Mammary epithelial cell (primary cell): Measurements from ENCODE around the gene EXD1.

Experiments
- CTCF ChIP-seq, 2 donors: IDR thresholded peaks in 1 of 2; conservative IDR thresholded peaks in 1 of 2; 2 replicates each; pipeline ENCODE4 v1.5.1; 2011 to 2012; ENCODE audit warnings: inconsistent platforms in 2 of 2, low read length in 2 of 2, mild to moderate bottlenecking in 2 of 2, control low read depth in 1 of 2, low read depth in 1 of 2; ENCODE audit not compliant: insufficient read depth in 1 of 2; ENCODE audit errors: extremely low read depth in 1 of 2
- EZH2 ChIP-seq: IDR thresholded peaks from 2 replicates; pipeline ENCODE4 v1.6.1; 2012; ENCODE audit warnings: low read length, inconsistent platforms, borderline replicate concordance

DNA sequence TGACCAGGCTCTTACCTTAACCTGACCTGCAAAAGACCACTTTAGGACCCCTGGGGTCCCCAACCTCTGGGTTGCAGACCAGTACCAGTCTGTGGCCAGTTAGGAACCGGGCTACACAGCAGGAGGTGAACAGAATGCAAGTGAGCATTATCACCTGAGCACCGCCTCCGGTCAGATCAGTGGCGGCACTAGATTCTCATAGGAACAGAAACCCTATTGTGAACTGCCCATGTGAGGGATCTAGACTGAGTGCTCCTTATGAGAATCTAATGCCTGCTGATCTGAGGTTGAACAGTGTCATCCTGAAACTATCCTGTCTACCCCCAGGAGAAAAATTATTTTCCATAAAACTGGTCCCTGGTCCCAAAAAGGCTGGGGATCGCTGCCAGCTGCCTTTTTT lies 20.9 kb upstream of the EXD1 start:
- no peak for TF ChIP-seq CTCF (conservative IDR thresholded peaks at IDR 0.05 in 1 of 2, IDR thresholded peaks at IDR 0.05 in 1 of 2; ENCODE audit: extremely low read depth in 1 of 2, insufficient read depth in 1 of 2, low read depth in 1 of 2, low read length in 2 of 2)
- no peak for TF ChIP-seq EZH2
